Esophagus (tissue), 2 donors: ENCODE data around the gene KCNE3. TPM values are rescaled to one million over a fixed set of nuclear protein-coding genes. Genes with fewer than 3 reads are reported as not detected.

Experiments used
- H3K27ac ChIP-seq, 2 donors: one replicate each; pipeline ENCODE4 v1.5.1; 2013; ENCODE audit warnings: low read depth in 2 of 2, mild to moderate bottlenecking in 2 of 2, inconsistent platforms in 1 of 2, low read length in 1 of 2, moderate library complexity in 1 of 2
- H3K27me3 ChIP-seq, 2 donors: one replicate each; pipeline ENCODE4 v1.6.1; 2013; ENCODE audit warnings: low read length in 2 of 2, control low read depth in 1 of 2, mild to moderate bottlenecking in 1 of 2; ENCODE audit not compliant: insufficient read depth in 2 of 2, control insufficient read depth in 1 of 2
- H3K36me3 ChIP-seq, 2 donors: one replicate each; pipeline ENCODE4 v1.6.1; 2013; ENCODE audit warnings: low read length in 1 of 2; ENCODE audit not compliant: control insufficient read depth in 2 of 2, insufficient read depth in 2 of 2
- H3K4me1 ChIP-seq, 2 donors: one replicate each; pipeline ENCODE4 v1.6.1; 2013; ENCODE audit warnings: low read length in 1 of 2; ENCODE audit not compliant: control insufficient read depth in 2 of 2, insufficient read depth in 2 of 2
- H3K4me3 ChIP-seq, 2 donors: one replicate each; pipeline ENCODE4 v1.5.1; 2013; ENCODE audit warnings: low read length in 2 of 2, mild to moderate bottlenecking in 2 of 2, low read depth in 1 of 2, moderate library complexity in 1 of 2
- H3K9me3 ChIP-seq, 2 donors: one replicate each; pipeline ENCODE4 v1.6.1; 2013; ENCODE audit warnings: mild to moderate bottlenecking in 2 of 2, low read depth in 1 of 2, low read length in 1 of 2, moderate library complexity in 1 of 2; ENCODE audit not compliant: control insufficient read depth in 2 of 2, insufficient read depth in 1 of 2
- WGBS, 2 donors: extraction: QIAGEN DNeasy Blood & Tissue Kit; methylation state at CpG; one replicate each; pipeline ENCODE4 v1.1.7; 2013; 5-methylcytosine and 5-hydroxymethylcytosine counted together
- polyA plus RNA-seq, 2 donors: library from polyadenylated mRNA; stranded (reverse); fragments of 200-250 nt; gene quantifications; one replicate each; pipeline ENCODE4 v1.2.3, GENCODE V29; 2013
- donor health status: healthy with polysubstance abuse.
- donor health status: Bipolar disorder and iron deficiency.

KCNE3 gene
- polyA plus RNA-seq, 2 donors: 1.7 to 4.6 TPM

DNA sequence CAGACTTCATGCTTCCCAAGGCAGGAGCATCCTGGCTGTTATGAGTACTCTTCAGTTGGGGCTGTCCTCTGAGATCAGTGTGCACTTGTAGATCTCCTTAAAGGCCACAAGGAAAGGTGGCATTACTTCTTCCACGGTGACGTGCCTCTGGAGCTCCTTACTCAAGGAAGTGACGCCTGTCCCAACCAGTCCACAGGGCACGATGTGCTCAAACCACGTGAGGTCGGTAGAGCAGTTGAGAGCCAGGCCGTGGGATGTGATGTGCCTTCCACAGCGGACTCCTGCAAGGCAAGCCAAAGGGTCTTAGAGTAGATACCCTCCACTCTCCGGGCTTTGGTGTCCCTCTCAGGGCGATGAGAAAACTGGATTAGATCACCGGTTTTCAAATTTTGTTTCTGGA, 24.7 kb upstream of the KCNE3 start:
- 91 to 93% methylated on average over 11 of the region's 11 CpGs for WGBS, 2 donors
- Histone ChIP-seq H3K27me3 (no peaks in the 10 kb centered on the region), H3K9me3 (no peaks in the 10 kb centered on the region), H3K4me1 (peaks cover 0 to 2% of the 10 kb centered on the region in 2 donors), H3K36me3 (no peaks in the 10 kb centered on the region), H3K4me3 (no peak overlapping the region), H3K27ac (no peak overlapping the region)

DNA sequence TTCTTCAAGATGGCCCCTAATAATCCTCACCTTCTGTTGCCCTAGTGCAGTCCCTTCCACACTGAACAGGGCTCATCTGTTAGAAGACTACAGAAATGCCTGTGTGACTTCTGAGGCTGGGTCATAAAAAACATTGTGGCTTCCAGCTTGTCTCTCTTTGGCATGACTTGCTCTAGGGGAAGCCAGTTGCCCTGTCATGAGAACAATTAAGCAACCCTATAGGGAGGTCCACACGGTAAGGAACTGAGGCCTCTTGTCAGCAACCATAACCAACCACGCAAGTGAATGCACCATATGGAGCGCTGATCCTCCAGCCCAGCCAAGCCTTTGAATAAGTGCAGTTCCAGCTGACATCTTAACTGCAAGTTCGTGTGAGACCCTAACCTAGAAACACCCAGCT, 23.6 kb upstream of the KCNE3 start:
- no peak overlapping the region for H3K4me3 ChIP-seq
- no peak overlapping the region for H3K27ac ChIP-seq
- H3K9me3 ChIP-seq: no peaks in the 10 kb centered on the region
- peaks cover 0 to 2% of the 10 kb centered on the region in 2 donors for H3K4me1 ChIP-seq
- H3K36me3 ChIP-seq: no peaks in the 10 kb centered on the region
- WGBS, 2 donors: 89% methylated on average over 4 of the region's 4 CpGs
- no peaks in the 10 kb centered on the region for H3K27me3 ChIP-seq

DNA sequence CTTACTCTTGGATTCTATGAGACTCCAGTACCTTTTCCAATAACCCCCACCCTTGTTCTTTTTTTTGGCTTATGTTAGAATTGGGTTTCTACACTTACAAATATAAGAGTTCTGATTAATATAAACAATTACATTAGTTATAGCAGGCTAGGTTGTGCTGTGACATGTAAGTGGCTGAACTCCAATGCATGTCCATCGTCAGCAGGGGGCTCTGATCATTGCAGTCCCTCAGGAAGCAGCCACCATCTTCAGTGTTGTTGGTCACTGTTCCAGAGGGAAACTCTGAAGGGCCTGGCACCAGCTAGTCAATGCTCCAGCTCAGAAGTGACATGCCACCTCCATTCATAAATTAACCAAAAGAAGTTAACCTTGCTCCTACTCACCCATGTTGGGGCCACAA, 20.5 kb upstream of the KCNE3 start:
- Histone ChIP-seq H3K27me3 (no peaks in the 10 kb centered on the region), H3K36me3 (no peaks in the 10 kb centered on the region), H3K4me3 (no peak overlapping the region), H3K27ac (no peak overlapping the region), H3K4me1 (peaks cover 0 to 2% of the 10 kb centered on the region in 2 donors), H3K9me3 (no peaks in the 10 kb centered on the region)
- 67 to 93% methylated on average over 1 of the region's 1 CpG for WGBS, 2 donors

DNA sequence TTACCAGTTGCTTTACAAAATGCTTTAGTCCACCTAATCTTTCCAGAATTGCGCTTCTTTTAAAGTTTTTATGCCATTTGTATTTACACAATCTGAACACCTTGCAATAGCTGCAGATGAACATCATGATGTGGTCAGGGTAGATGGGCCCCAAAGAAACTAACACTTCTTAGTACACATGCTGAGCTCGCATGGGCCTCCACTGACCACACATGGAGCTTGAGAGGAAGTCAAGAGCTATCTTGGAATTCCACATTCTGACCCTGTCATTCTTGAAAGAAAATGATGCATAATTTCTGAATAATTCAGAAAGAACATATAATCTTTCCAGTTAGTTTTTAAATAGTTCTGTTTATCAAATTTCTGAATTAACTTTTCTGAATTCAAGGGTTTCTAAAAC, 18.5 kb upstream of the KCNE3 start:
- Histone ChIP-seq H3K27ac (no peak overlapping the region), H3K4me1 (no peaks in the 10 kb centered on the region), H3K4me3 (no peak overlapping the region), H3K27me3 (no peaks in the 10 kb centered on the region), H3K9me3 (no peaks in the 10 kb centered on the region), H3K36me3 (no peaks in the 10 kb centered on the region)
- WGBS, 2 donors: 87 to 89% methylated on average over 2 of the region's 2 CpGs

DNA sequence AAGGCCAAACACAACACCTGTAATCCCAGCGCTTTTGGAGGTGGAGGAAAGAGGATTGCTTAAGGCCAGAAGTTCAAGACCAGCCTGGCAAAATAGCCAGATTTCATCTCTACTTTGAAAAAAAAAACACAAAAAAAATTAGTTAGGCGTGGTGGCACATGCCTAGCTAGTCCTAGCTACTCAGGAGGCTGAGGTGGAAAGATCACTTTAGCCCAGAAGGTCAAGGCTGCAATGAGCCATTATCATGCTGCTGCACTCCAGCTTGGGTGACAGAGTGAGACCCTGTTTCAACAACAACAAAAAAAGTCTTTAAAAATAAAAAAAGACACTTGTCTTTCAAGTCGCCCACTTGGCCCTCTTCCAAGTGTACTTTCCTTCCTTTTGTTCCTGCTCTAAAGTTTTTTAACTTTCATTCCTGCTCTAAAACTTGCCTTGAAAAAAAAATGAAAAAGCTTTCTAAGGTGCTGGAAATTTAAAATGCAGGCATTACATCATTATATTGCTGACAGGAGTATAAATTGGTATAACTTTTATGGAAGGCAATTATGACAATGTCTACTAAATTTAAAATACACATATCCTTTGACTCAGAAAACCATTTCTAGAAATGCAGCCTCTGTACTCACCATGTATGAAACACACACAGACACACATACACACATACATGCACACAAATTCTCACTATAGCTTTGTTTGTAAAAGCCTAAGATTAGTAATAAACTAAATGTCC, 13.5 kb upstream of the KCNE3 start:
- Histone ChIP-seq H3K36me3 (no peaks in the 10 kb centered on the region), H3K27me3 (peaks cover 0 to 5% of the 10 kb centered on the region in 2 donors), H3K9me3 (no peaks in the 10 kb centered on the region), H3K4me1 (no peaks in the 10 kb centered on the region), H3K27ac (no peak overlapping the region), H3K4me3 (no peak overlapping the region)
- 53 to 55% methylated on average over 3 of the region's 3 CpGs for whole genome bisulfite sequencing, 2 donors

DNA sequence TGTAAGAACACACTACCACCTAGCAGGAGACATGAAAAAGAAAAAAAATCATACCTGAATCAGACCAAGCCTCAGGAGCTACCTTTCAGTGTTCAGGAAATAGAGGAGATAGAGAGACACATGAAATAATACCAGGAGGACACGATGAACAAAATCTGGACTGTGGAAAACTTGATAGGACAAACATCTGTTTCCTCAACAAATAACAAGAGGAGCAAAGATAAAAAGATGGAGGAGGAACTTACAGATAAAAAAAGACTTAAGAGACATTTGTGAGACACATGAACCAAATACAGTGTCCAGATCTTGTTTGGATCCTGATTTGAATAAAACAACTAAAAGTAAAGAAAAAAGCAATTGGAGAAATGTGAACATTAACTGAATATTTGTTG, 12.4 kb upstream of the KCNE3 start:
- 55 to 57% methylated on average over 1 of the region's 1 CpG for WGBS, 2 donors

DNA sequence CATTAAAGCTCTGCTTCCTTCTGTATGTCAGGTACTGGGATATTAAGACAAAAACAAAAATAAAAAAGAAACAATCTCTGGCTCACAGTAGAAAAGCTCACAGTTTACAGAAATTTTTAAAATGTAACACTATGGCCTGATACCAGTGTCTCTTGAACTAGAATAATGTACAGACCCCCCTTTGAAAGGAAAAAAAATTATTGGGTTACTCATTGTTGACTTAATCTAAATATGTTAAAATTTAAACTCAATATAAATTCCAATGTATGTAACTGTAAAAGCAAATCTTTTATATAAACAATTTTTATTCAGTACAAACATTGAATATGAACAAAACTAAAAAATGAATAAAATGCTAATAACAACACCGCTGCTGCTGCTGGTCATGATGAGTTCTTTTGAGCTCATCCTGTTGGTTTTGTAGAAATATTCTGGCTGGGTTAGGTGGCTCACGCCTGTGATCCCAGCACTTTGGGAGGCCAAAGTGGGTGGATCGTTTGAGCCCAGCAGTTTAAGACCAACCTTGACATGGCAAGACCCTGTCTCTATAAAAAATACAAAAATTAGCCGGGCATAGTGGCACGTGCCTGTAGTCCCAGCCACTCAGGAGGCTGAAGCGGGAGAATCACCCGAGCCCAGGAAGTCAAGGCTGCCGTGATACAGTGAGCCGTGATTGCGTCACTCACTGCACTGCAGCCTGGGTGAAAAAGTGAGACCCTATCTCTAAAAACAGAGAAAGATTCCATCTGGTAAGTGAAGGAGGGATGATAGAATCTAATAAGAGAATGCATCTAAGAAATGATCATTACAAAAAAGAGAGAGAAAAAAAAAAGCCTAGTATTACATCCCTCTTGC, 11.8 kb upstream of the KCNE3 start:
- no peaks in the 10 kb centered on the region for H3K36me3 ChIP-seq
- peaks cover 0 to 5% of the 10 kb centered on the region in 2 donors for H3K27me3 ChIP-seq
- no peak overlapping the region for H3K4me3 ChIP-seq
- H3K4me1 ChIP-seq: no peaks in the 10 kb centered on the region
- H3K27ac ChIP-seq: no peak overlapping the region
- H3K9me3 ChIP-seq: no peaks in the 10 kb centered on the region
- 77 to 86% methylated on average over 10 of the region's 10 CpGs for WGBS, 2 donors

More for the DNA sequence above, 12.4 kb upstream of the KCNE3 start:
- no peaks in the 10 kb centered on the region for H3K36me3 ChIP-seq
- H3K9me3 ChIP-seq: no peaks in the 10 kb centered on the region
- no peak overlapping the region for H3K4me3 ChIP-seq
- H3K27ac ChIP-seq: no peak overlapping the region
- peaks cover 0 to 5% of the 10 kb centered on the region in 2 donors for H3K27me3 ChIP-seq
- H3K4me1 ChIP-seq: no peaks in the 10 kb centered on the region

DNA sequence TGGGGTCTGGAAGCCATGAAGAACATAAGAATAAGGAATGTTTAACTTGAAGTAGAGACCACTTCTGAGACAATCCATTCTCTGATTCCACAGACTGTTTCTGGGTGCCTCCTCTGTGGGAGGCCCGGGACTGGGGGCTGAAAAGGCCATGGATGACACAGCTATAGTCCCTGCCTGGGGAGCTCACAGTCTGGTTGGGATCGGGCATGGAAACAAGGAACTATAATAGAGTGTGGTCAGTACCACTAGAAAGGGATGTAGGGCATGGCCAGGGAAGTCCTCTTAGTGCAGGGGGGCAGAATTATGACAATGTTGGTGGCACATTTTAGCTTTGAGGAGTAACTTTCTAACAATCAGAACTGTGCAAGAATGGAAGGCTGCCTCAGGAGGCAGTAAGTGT, 9.2 kb upstream of the KCNE3 start:
- WGBS, 2 donors: 81 to 90% methylated on average over 2 of the region's 2 CpGs
- Histone ChIP-seq H3K27ac (no peak overlapping the region), H3K4me3 (no peak overlapping the region), H3K27me3 (peaks cover 0 to 5% of the 10 kb centered on the region in 2 donors), H3K9me3 (no peaks in the 10 kb centered on the region), H3K4me1 (no peaks in the 10 kb centered on the region), H3K36me3 (no peaks in the 10 kb centered on the region)

DNA sequence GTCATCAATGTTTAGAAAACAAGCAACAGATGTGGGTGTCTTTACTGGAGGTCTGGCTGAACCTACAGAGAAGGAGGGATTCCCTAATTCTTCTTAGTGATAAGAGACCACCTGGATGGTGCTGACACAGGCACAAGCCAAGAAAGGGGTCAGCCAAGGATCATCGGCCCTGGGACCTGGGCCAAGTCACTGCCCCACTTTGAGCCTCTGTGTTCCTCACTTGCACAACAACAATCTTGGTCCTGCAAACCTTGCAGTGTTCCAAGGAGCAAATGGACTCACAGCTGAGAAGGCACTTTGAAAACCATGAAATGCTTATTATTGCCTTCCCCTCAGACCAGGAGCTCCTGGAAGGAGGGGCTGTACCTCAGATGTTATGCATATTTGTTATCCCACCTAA, 7.0 kb upstream of the KCNE3 start:
- WGBS, 2 donors: 30 to 34% methylated on average over 1 of the region's 1 CpG

More for the DNA sequence above, 7.0 kb upstream of the KCNE3 start:
- Histone ChIP-seq H3K9me3 (no peaks in the 10 kb centered on the region), H3K36me3 (no peaks in the 10 kb centered on the region), H3K4me1 (no peaks in the 10 kb centered on the region), H3K4me3 (no peak overlapping the region), H3K27me3 (peaks cover 0 to 5% of the 10 kb centered on the region in 2 donors), H3K27ac (no peak overlapping the region)
